Measurements from ENCODE around the gene LHCGR.
"Not testable (repeated sequence)": the region's sequence is repeated elsewhere in the genome, so short reads cannot be mapped to it uniquely, and the experiment has no call there.

The LHCGR gene

GRCh38 chr2:48707466-48707865 lies 48.1 kb downstream of the LHCGR start:
- DNase-seq, result no peak

GRCh38 chr2:48703621-48704020 lies 51.9 kb downstream of the LHCGR start:
- DNase-seq, result not testable (repeated sequence)

- no peak for DNase-seq
These were observed 56.1 kb downstream of the LHCGR start for GRCh38 chr2:48699348-48699930.

GRCh38 chr2:48696881-48697280 lies 58.6 kb downstream of the LHCGR start:
- no peak for DNase-seq

GRCh38 chr2:48695991-48696390 lies 59.5 kb downstream of the LHCGR start:
- no peak for DNase-seq

- DNase-seq, result no peak
These were observed 61.4 kb downstream of the LHCGR start for GRCh38 chr2:48694149-48694548.

GRCh38 chr2:48693645-48694044 lies 61.9 kb downstream of the LHCGR start:
- DNase-seq, result no peak

- no peak for DNase-seq
These were observed 62.5 kb downstream of the LHCGR start for GRCh38 chr2:48693066-48693465.

- DNase-seq, result no peak
These were observed 63.4 kb downstream of the LHCGR start for GRCh38 chr2:48691935-48692691.

GRCh38 chr2:48685126-48685525 lies 70.4 kb downstream of the LHCGR start:
- DNase-seq, result no peak

GRCh38 chr2:48677450-48677849 lies 78.1 kb downstream of the LHCGR start:
- DNase-seq, result no peak

- DNase-seq, result no peak
These were observed 80.6 kb downstream of the LHCGR start for GRCh38 chr2:48674933-48675332.

GRCh38 chr2:48673581-48673980 lies 81.9 kb downstream of the LHCGR start:
- DNase-seq, result no peak

GRCh38 chr2:48668992-48669391 lies 86.5 kb downstream of the LHCGR start:
- DNase-seq, result no peak

- DNase-seq, result no peak
These were observed 104.2 kb downstream of the LHCGR start for GRCh38 chr2:48651158-48651790.

GRCh38 chr2:48638261-48638660 lies 117.3 kb downstream of the LHCGR start:
- no peak for DNase-seq
